Breast epithelium (tissue), 3 donors: Measurements from ENCODE around the gene API5.

Experiments used
- CTCF ChIP-seq, 3 donors: fragments of 450-650 bp; IDR thresholded peaks; one replicate each; pipeline ENCODE4 v1.5.1; 2016 to 2017; ENCODE audit warnings: antibody characterized with exemption in 3 of 3, mild to moderate bottlenecking in 3 of 3, moderate library complexity in 3 of 3
- POLR2A ChIP-seq: fragments of 450-650 bp; IDR thresholded peaks from one replicate; pipeline ENCODE4 v1.6.1; 2016; ENCODE audit warnings: antibody characterized with exemption, mild to moderate bottlenecking, moderate library complexity
- POLR2AphosphoS5 ChIP-seq, 3 donors: sonication (generic); formaldehyde crosslinking; IDR thresholded peaks; one replicate each; pipeline ENCODE4 v1.6.1; 2017; ENCODE audit warnings: antibody characterized with exemption in 3 of 3

GRCh38 chr11:43269254-43269918 is 42.4 kb upstream of the API5 start:
- TF ChIP-seq CTCF (IDR thresholded peaks at IDR 0.05) (no peak), POLR2A (no peak), POLR2AphosphoS5 (IDR thresholded peaks at IDR 0.05) (no peak)
